SHP77 treated with DMSO at 0.1 percent for 48 hours (cell line): Measurements from ENCODE around the gene CEP57L1.
"Not testable (repeated sequence)": the region's sequence is repeated elsewhere in the genome, so short reads cannot be mapped to it uniquely, and the experiment has no call there.

Experiments
- DNase-seq: peaks from one replicate; lab custom pipeline; 2025; lab: John Stamatoyannopoulos, UW

The CEP57L1 gene

GRCh38 chr6:109105681-109106080 lies 10.4 kb downstream of the CEP57L1 start:
- no peak for DNase-seq

DNA sequence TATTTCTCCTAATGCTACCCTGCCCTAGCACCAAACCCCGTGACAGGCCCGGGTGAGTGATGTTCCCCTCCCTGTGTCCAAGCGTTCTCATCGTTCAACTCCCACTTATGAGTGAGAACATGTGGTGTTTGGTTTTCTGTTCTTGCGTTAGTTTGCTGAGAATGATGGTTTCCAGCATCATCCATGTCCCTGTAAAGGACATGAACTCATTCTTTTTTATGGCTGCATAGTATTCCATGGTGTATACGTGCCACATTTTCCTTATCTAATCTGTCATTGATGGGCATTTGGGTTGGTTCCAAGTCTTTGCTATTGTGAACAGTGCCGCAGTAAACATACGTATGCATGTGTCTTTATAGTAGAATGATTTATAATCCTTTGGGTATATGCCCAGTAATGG lies 14.4 kb downstream of the CEP57L1 start:
- DNase-seq = not testable (repeated sequence)

GRCh38 chr6:109112663-109113062 lies 17.4 kb downstream of the CEP57L1 start:
- DNase-seq = not testable (repeated sequence)

DNA sequence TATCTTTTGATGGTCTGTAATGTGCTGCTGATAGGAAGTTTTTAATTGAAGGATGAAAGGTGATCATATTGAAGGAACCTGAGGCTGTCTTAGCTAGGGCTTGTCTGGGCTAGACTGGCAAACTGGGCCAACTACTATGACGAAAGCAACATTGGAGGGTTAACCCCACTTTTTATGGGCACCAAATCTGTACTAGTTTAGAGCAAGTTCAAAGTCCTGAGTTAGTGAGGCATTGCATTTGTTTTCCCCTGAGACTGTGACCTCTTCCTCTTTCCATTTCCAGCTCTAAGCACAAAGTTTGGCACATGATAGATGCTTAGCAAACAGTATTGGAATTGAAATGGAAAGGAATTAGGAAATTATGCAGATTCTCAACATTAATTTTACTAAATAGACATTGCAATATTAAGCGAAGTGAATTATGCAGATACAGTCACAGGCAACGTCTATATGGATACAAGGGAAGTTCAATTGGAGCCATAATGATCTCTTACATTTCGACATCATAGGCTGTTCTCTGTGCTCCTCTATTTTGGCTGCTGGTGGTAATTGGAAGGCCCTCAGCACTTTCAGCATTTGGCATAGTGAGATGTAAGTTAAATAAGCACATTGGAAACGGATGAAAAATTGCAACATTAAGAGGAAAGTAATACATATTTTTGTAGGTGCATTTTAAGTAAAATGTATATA lies 22.2 kb downstream of the CEP57L1 start:
- no peak for DNase-seq

DNA sequence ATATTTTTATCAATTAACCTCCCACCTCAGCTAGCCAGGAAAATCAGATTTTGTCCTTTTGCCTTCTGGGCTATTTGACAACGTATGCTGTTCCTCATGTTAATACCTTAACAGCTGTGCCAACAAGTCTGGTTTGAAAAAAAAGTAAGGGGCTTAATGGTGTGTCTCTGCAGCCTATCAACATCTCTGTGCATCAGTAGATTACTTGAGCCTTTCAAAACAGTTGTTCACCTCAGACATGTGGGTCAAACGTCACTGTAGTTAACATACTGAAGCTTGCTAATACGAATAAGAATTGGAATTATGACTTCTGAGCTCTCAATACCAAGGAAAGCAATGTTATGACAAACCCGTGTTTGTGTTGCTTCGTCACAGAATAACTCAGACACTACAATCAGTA lies 23.0 kb downstream of the CEP57L1 start:
- DNase-seq = no peak

GRCh38 chr6:109118871-109119354 lies 23.6 kb downstream of the CEP57L1 start:
- DNase-seq = no peak

DNA sequence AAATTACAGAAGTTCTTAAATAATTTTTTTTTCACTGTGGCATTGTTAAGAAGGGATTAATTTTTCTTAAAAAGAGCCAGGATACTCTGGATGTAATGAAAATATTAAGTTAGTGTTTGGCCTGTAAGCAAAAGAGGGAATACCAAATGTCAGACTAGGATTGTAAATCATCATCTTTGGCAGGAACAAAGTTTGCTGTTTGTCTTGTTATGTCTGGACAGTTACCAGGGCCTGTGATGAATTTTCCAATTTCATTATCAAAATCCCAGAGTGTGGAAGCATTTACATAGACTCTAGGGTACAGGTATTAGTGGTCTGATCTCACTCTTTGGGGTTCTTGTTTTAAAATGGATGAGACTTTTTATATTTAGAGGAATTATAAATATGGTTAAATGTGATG lies 26.1 kb downstream of the CEP57L1 start:
- DNase-seq = no peak

- no peak for DNase-seq
Observed at GRCh38 chr6:109124219-109124618, 28.9 kb downstream of the CEP57L1 start.

- DNase-seq = no peak
Observed at GRCh38 chr6:109125504-109125903, 30.2 kb downstream of the CEP57L1 start.

GRCh38 chr6:109130065-109130464 lies 34.8 kb downstream of the CEP57L1 start:
- no peak for DNase-seq

GRCh38 chr6:109135600-109135999 lies 40.3 kb downstream of the CEP57L1 start:
- not testable (repeated sequence) for DNase-seq

GRCh38 chr6:109136039-109136438 lies 40.7 kb downstream of the CEP57L1 start:
- DNase-seq = not testable (repeated sequence)

- not testable (repeated sequence) for DNase-seq
Observed at GRCh38 chr6:109136530-109136929, 41.2 kb downstream of the CEP57L1 start.

DNA sequence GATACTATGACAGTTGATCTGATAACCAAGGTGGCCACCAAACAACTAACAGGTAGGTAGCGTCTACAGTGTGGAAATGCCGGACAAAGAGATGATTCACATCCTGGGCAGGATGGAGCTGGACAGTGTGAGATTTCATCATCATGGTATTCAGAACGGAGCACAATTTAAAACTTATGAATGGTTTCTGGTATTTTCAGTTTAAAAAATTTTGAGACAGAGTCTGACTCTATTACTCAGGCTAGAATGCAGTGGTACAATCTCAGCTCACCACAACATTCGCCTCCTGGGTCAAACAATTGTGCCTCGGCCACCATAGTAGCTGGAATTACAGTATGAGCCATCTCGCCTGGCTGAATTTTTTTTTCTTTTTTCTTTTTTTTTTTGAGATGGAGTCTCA lies 43.8 kb downstream of the CEP57L1 start:
- no peak for DNase-seq

DNA sequence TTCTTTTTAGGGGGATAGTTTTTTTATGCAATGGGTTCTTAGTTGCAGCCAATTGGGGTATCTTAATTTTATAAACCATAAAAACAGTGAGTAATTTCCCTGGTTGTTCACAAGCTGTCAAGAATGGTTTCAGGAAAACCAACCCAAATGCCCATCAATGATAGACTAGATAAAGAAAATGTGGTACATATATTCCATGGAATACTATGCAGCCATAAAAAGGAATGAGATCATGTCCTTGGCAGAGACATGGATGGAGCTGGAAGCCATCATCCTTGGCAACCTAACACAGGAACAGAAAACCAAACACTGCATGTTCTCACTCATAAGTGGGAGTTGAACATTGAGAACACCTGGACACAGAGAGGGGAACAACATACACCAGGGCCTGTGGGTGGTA lies 46.8 kb downstream of the CEP57L1 start:
- DNase-seq = not testable (repeated sequence)

DNA sequence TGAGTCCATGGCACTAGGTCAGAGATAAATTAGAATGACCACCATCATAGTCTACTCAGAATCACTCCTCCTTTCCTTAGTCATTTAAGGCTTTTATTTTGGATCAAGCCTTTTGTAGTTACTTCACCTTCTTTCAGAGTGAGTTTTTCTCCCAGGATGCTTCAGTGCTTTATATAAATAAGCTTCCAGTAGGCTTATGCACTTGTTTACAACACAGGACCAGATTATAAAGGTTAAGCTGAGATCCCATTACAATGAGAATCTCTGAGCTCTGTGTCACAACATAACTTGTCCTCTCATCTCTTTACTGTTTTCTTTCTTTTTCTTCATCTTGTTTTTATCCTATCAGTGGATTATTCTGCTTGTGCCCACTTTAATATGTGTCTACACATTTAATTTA lies 47.9 kb downstream of the CEP57L1 start:
- no peak for DNase-seq

GRCh38 chr6:109148251-109148650 lies 52.9 kb downstream of the CEP57L1 start:
- DNase-seq = not testable (repeated sequence)

GRCh38 chr6:109148716-109149115 lies 53.4 kb downstream of the CEP57L1 start:
- not testable (repeated sequence) for DNase-seq

DNA sequence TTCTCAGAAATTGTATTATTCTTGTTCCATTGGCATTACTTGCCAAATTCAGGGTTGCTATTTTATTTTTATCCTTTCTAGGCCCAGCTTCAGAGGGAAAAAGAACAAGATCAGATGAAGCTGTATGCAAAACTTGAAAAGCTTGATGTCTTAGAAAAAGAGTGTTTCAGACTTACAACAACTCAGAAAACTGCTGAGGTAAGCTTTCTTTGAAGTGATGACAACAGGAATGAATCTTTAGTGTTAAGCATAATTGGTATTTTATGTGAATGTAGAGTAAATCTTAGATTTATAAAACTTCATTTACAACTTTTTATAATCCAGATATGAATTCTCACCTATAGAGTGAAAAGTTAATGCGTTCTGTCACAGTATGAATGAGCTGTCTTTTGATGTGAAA lies 58.4 kb downstream of the CEP57L1 start:
- no peak for DNase-seq

GRCh38 chr6:109164331-109164730 lies 69.0 kb downstream of the CEP57L1 start:
- no peak for DNase-seq

DNA sequence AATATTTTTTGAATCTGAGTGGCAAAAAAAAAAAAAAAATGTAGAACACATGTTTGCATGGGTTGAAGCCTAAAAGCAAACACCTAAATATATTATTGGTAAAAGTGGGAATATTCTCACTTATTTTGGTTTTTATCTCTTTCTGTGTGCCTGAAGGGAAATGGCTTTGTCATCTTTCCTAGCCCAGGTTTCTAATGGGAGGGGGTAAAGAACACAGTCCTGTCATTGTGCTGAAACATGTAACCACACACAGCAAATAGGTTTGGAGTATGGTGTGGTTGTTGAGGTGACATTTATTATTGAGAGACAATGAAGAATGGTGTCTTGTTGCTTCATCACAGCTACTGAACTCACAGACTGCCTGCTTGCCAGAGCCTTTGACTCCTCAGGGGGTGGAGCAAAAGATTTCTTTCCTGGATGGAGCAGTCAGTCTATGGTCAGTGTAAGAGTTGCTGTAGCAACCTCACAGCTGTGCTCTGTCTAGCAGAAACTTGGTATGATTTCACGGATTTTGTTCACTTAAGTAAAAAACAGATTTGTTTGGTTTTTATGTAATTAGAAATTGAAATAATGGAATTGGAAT lies 70.2 kb downstream of the CEP57L1 start:
- peak; percentile 16 for DNase-seq

- no peak for DNase-seq
Observed at GRCh38 chr6:109166673-109167072, 71.4 kb downstream of the CEP57L1 start.

DNA sequence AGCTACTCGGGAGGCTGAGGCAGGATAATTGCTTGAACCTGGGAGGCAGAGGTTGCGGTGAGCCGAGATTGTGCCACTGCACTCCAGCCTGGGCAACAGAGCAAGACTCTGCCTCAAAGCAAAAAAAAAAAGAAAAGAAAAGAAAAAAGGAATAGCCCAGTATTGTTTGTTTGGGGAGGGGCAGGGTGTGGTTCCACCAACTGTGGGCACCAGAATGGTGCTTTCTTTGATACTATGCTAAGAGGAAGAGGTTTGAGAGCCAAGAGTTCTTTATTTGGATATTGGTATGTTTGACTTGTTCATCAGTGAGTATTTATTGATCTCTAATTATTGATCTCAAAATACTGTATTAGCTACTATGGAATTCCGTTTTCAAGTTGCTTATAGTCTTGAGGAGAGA lies 72.3 kb downstream of the CEP57L1 start:
- no peak for DNase-seq

GRCh38 chr6:109170333-109170732 lies 75.0 kb downstream of the CEP57L1 start:
- no peak for DNase-seq
